ENCODE data around the gene CDC20. TPM values are rescaled to one million over a fixed set of nuclear protein-coding genes. Genes with fewer than 3 reads are reported as not detected.

CDC20 gene
- total RNA-seq, 1 donor from 2014 or later = 15.2 TPM

GRCh38 chr1:43339584-43340232 lies 19.1 kb upstream of the CDC20 start:
- no peaks in the 10 kb centered on the region for H3K36me3 Mint-ChIP-seq (ENCODE audit: unreplicated experiment)
- no peak overlapping the region for H3K27ac Mint-ChIP-seq (ENCODE audit: unreplicated experiment)
- no peak for TF ChIP-seq CTCF (IDR thresholded peaks at IDR 0.05)
- H3K27me3 Mint-ChIP-seq (ENCODE audit: unreplicated experiment) = peaks cover 3% of the 10 kb centered on the region
- H3K4me1 Mint-ChIP-seq (ENCODE audit: unreplicated experiment) = no peaks in the 10 kb centered on the region
- H3K4me3 Mint-ChIP-seq (ENCODE audit: unreplicated experiment) = no peak overlapping the region
- H3K9me3 Mint-ChIP-seq (ENCODE audit: unreplicated experiment) = no peaks in the 10 kb centered on the region
- no peak for DNase-seq (ENCODE audit: extremely low spot score, unreplicated experiment)

DNA sequence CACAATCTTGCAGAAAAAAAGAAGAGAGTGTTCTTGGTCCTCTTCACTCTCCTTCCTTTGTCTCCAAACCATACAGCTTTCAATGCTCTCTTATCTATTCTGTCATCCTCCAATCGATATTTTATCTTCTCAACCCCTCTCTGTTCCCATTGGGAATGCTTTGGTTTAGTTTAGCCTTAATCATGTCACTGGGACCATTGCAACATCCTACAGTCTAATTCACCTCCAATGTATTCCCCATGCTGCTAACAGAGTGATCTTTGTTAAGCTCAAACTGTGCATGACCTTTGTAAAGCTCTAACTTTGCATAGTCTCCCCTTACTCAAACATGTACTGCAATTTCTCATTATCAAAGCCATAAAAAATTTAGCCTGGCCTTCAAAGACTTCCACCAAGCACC lies 18.2 kb upstream of the CDC20 start:
- no peak for DNase-seq (ENCODE audit: extremely low spot score, unreplicated experiment)
- Mint-ChIP-seq H3K27ac (ENCODE audit: unreplicated experiment) (no peak overlapping the region), H3K4me1 (ENCODE audit: unreplicated experiment) (no peaks in the 10 kb centered on the region), H3K9me3 (ENCODE audit: unreplicated experiment) (no peaks in the 10 kb centered on the region), H3K36me3 (ENCODE audit: unreplicated experiment) (no peaks in the 10 kb centered on the region), H3K27me3 (ENCODE audit: unreplicated experiment) (peaks cover 3% of the 10 kb centered on the region), H3K4me3 (ENCODE audit: unreplicated experiment) (no peak overlapping the region)
- no peak for TF ChIP-seq CTCF (IDR thresholded peaks at IDR 0.05)

GRCh38 chr1:43344267-43344850 lies 14.4 kb upstream of the CDC20 start:
- DNase-seq (ENCODE audit: extremely low spot score, unreplicated experiment) = no peak
- no peak for TF ChIP-seq CTCF (IDR thresholded peaks at IDR 0.05)
- H3K36me3 Mint-ChIP-seq (ENCODE audit: unreplicated experiment) = no peaks in the 10 kb centered on the region
- no peaks in the 10 kb centered on the region for H3K9me3 Mint-ChIP-seq (ENCODE audit: unreplicated experiment)
- peaks cover 5% of the 10 kb centered on the region for H3K4me1 Mint-ChIP-seq (ENCODE audit: unreplicated experiment)
- peaks cover 8% of the 10 kb centered on the region for H3K27me3 Mint-ChIP-seq (ENCODE audit: unreplicated experiment)
- H3K4me3 Mint-ChIP-seq (ENCODE audit: unreplicated experiment) = no peak overlapping the region
- no peak overlapping the region for H3K27ac Mint-ChIP-seq (ENCODE audit: unreplicated experiment)

DNA sequence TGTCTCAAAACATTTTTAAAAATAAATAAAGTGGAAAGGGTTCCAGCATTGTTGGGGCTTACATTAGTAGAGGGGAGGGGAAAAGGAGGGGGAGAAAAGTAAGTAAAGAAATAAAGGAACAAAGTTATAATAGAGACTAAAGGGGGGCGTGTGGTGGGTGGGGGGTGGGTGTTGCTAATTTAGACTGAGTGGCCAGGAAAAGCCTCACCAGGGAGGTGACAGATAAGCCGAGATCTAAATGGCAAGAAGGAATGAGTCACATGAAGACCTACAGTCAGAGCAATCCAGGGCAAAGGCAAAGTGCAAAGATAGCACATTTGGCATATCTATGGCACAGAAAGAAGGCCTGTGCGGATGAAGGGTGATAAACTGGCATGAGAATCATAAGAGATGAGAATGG lies 13.7 kb upstream of the CDC20 start:
- no peak overlapping the region for H3K27ac Mint-ChIP-seq (ENCODE audit: unreplicated experiment)
- DNase-seq (ENCODE audit: extremely low spot score, unreplicated experiment) = no peak
- TF ChIP-seq CTCF (IDR thresholded peaks at IDR 0.05) = no peak

GRCh38 chr1:43346636-43347035 lies 12.1 kb upstream of the CDC20 start:
- TF ChIP-seq CTCF (IDR thresholded peaks at IDR 0.05) = no peak
- no peak for DNase-seq (ENCODE audit: extremely low spot score, unreplicated experiment)
- no peak overlapping the region for H3K27ac Mint-ChIP-seq (ENCODE audit: unreplicated experiment)
- peaks cover 14% of the 10 kb centered on the region for H3K4me1 Mint-ChIP-seq (ENCODE audit: unreplicated experiment)
- no peak overlapping the region for H3K4me3 Mint-ChIP-seq (ENCODE audit: unreplicated experiment)
- no peaks in the 10 kb centered on the region for H3K36me3 Mint-ChIP-seq (ENCODE audit: unreplicated experiment)
- H3K9me3 Mint-ChIP-seq (ENCODE audit: unreplicated experiment) = no peaks in the 10 kb centered on the region
- H3K27me3 Mint-ChIP-seq (ENCODE audit: unreplicated experiment) = peaks cover 5% of the 10 kb centered on the region

More for the DNA sequence above, 13.7 kb upstream of the CDC20 start:
- no peak overlapping the region for H3K4me3 Mint-ChIP-seq (ENCODE audit: unreplicated experiment)
- H3K9me3 Mint-ChIP-seq (ENCODE audit: unreplicated experiment) = no peaks in the 10 kb centered on the region
- H3K27me3 Mint-ChIP-seq (ENCODE audit: unreplicated experiment) = peaks cover 8% of the 10 kb centered on the region
- peaks cover 12% of the 10 kb centered on the region for H3K4me1 Mint-ChIP-seq (ENCODE audit: unreplicated experiment)
- no peaks in the 10 kb centered on the region for H3K36me3 Mint-ChIP-seq (ENCODE audit: unreplicated experiment)

Measured in osteocyte (in vitro differentiated cells).